HG03175 (cell line): ENCODE data around the gene ATP12A.

Source experiments
- ATAC-seq: cut with Tn5 transposase; IDR thresholded peaks from one replicate; pipeline ENCODE4 v1.9.1; 2021; ENCODE audit warnings: mild to moderate bottlenecking, moderate library complexity; ENCODE audit not compliant: unreplicated experiment

ATP12A gene

GRCh38 chr13:24680258-24680920 is at the start of gene ATP12A:
TSS of gene ATP12A (plus strand) at chr13:24680408. CDS start at chr13:24680744, 336 bp downstream.
- ATAC-seq = no peak

- ATAC-seq = no peak
Observed at GRCh38 chr13:24630851-24631620, 49.2 kb upstream of the ATP12A start.

- no peak for ATAC-seq
Observed at GRCh38 chr13:24631922-24632321, 48.3 kb upstream of the ATP12A start.

GRCh38 chr13:24632382-24633121 is 47.7 kb upstream of the ATP12A start:
- ATAC-seq = no peak

- ATAC-seq = no peak
Observed at GRCh38 chr13:24636776-24637175, 43.4 kb upstream of the ATP12A start.

- no peak for ATAC-seq
Observed at GRCh38 chr13:24638096-24638495, 42.1 kb upstream of the ATP12A start.

- no peak for ATAC-seq
Observed at GRCh38 chr13:24640752-24641151, 39.5 kb upstream of the ATP12A start.

GRCh38 chr13:24642219-24642618 is 38.0 kb upstream of the ATP12A start:
- no peak for ATAC-seq

GRCh38 chr13:24644036-24644435 is 36.2 kb upstream of the ATP12A start:
- no peak for ATAC-seq

- no peak for ATAC-seq
Observed at GRCh38 chr13:24648271-24648670, 31.9 kb upstream of the ATP12A start.

GRCh38 chr13:24648983-24649687 is 31.1 kb upstream of the ATP12A start:
- no peak for ATAC-seq

- no peak for ATAC-seq
Observed at GRCh38 chr13:24649688-24650043, 30.5 kb upstream of the ATP12A start.

GRCh38 chr13:24650161-24650560 is 30.0 kb upstream of the ATP12A start:
- no peak for ATAC-seq

- ATAC-seq = no peak
Observed at GRCh38 chr13:24651718-24652345, 28.4 kb upstream of the ATP12A start.

- ATAC-seq = no peak
Observed at GRCh38 chr13:24652359-24652758, 27.8 kb upstream of the ATP12A start.

- ATAC-seq = no peak
Observed at GRCh38 chr13:24654741-24655140, 25.5 kb upstream of the ATP12A start.

- ATAC-seq = no peak
Observed at GRCh38 chr13:24659239-24659638, 21.0 kb upstream of the ATP12A start.

GRCh38 chr13:24660023-24660741 is 20.0 kb upstream of the ATP12A start:
- no peak for ATAC-seq

GRCh38 chr13:24661713-24662112 is 18.5 kb upstream of the ATP12A start:
- ATAC-seq = peak; percentile 55
